Activated CD8-positive, alpha-beta memory T cell treated with anti-CD3 and anti-CD28 coated beads for 4 hours (primary cell): Measurements from ENCODE around the gene CWC22.

Experiments used
- DNase-seq, 2 donors: peaks; one replicate each; pipeline ENCODE4 v3.0.0-alpha.2; 2020; ENCODE audit warnings: low read depth in 2 of 2

The CWC22 gene

DNA sequence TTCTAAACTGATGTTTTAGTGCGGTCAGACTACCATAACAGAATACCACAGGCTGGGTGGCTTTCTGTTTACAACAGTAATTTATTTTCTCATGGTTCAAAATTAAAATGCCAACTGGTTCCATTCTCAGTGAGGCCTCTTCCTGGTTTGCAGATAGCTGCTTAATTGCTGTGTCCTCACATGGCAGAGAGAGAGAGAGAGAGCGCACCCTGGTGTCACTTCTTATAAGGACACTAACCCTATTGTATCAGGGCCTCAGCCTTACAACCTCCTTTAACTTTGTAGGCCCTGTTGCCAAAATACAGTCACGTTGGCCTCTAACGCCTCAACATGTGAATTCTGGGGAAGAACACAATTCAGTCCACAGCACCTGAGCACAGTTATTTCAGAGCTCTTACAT lies 108.2 kb downstream of the CWC22 start:
- no peak for DNase-seq
